NCI-H524 (cell line): Measurements from ENCODE around the gene CD34.

Experiments used
- DNase-seq, 2 experiments: peaks; one replicate each; lab custom pipeline; 2025; lab: John Stamatoyannopoulos, UW

CD34 gene

GRCh38 chr1:207873055-207873890 lies 37.7 kb downstream of the CD34 start:
- no peak for DNase-seq

DNA sequence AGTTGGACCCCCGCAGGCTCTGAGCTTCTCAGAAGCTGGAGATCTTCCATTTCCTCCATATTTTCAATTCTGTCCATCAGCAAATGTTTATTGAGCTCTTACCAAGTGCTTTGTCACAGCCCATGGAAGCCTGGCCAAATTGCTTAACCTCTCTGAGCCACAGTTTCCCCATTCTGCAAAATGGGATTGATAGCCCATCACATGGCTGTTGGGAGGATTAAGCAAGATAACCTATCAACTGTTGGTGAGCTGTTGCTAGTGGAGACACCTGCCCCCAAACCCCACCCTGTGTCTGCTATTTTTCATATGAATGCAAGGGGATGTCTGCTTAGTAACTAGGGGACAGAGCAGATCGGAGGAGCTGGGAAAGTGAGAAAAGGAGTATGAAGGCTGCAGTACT lies 38.3 kb downstream of the CD34 start:
- DNase-seq = no peak

DNA sequence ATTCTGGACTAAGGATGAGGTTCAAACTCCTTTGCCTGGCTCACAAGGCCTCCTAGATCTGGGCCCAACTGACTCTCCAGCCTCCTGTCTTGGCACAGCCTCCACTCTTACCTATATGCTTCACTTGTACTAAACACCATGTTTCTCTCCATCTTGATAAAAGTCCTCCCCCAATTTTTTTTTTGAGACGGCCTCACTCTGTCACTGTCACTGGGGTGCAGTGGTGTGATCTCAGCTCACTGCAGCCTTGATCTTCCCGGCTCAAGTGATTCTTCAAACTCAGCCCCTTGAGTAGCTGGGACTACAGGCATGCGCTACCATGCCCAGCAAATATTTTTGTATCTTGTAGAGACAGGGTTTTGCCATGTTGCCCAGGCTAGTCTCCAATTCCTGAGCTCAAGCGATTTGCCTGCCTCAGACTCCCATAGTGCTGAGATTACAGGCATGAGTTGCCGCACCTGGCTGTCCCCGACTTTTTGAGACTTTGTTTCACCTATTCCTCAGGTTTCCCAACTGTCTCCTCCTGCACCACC lies 39.7 kb downstream of the CD34 start:
- no peak for DNase-seq

GRCh38 chr1:207870306-207871031 lies 40.5 kb downstream of the CD34 start:
- DNase-seq = no peak

GRCh38 chr1:207869859-207870258 lies 41.1 kb downstream of the CD34 start:
- DNase-seq = no peak

DNA sequence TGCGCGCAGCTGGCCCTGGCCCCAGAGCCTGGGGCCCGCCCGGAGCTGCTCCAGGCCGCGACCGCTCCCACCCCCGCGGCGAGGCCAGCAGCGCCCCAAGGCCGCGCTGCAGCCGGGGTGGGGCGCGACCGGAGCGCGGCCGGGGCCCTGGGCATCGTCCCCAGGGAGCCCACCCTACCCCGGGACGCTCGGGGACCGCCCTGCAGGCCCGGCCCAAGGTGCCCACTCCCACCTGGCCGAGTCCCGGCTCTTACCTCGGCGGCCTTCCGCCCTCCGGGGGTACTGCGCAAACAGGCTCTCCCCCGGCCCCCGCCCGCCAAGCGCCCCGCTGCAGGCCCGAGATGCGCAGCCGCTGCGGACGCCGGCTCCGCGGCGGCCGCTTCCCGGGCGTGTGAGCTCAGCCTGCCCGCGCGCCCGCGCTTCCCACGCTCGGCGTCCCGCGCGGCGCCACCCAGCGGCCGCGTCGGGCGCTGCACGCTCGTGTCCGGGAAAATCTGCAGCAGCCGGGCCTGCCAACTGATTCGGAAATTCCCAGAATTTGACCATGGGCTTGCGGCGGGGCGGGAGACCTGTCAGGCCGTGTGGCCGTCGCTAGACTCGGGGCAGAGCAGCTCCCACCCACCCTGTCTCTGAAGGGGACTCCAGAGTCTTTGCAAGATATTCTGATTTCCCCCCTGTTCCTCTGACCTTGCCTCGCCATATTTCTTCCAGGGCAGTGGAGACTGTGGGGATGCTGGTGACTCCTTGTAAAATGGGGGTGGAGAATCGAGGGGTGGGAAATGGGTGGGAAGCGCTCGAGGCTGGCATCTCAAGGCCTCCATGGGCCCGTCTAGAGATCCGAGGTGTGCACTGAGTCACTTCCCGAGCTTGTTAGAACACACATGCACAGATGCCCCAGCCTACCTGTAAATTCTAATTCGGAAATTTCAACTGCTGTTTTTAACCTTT lies 41.9 kb downstream of the CD34 start:
- peak; percentile 40 to 68 for DNase-seq

DNA sequence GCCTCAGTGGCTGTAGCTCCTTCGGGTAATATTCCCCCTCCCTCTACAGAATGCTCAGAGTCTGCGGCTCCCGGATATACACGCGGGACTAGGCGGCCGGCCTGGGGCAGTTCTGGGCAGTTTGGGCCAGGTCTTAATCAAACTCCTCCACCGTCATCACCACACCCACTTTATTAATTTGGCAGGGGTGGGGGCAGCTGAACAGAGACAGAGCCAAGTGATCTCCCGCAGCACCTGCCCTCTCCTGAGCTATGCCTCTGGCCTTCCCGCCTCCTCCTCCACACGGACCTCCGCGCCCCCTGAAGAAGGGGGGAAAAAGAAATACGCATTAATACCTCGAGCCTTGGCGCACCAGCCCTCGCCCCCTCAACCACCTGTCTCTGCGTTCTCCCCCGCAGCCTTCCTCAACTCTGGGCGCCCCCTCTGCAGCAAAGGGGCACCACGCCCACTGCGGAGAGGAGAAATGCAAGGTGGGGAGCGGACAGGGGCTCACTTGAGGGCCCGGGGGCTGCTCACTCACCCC lies 42.6 kb downstream of the CD34 start:
- DNase-seq = peak in 1 of 2 experiments; percentile 13

GRCh38 chr1:207867136-207868109 lies 43.5 kb downstream of the CD34 start:
- DNase-seq = no peak

DNA sequence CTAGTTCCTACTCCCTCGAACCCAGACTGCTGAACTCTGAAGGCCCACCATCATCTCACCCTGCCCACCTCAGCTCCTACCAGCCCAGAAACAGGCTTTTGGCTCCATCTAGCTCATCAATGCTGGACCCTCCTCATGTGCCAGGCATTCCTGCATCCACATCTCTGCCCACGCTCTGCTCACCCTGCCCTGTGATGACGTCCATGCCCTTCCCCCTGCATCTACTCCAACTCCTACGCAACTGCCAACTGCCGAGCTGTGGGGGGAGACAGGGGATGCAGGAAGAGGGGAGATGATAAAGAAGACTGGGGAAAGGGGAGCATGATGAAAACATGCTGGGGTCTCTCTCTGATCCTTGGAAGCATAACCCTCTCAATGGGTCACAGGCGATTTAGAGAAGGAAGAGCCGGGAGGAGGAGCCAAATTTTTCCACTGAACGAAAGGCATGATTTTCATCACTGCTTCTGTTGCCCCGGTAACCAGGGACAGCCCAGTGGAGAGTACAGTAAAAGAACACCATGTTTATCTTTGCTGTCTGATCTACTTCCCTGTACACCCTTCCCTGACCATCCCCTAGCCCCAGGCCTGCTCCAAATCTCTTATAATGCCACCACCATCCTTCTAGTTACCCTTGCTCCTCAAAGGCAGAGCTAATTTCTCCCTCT lies 44.3 kb downstream of the CD34 start:
- DNase-seq = no peak

DNA sequence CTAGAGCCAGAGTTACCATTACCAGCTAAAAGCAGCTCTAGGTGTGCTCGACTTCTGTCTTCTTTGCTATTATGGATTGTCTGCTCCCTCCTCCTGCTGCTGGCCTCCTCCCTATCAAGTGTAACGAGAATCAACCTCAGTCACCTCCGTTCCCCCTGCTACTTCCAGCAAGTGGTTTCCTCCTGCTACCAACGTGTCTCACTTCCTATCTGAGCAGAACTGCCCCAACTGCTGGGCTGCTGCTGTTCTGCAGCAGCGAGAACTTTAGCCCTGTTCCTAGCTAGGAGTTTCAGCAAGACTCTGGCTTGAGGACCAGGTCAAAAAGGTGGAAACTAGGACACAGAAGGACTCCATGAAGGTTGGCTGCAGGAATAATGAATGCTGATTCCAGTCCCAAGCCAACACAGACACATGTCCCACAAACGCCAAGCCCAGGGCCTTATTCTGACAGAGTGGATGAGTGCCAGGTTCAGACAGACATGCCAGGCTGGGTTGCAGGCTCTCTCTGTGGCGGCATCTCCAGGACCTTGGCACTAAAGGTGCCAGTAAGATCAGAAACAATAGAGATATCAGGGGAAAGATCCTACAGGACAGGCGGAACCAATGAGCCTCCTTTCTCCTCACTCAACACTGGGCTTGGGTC lies 46.9 kb downstream of the CD34 start:
- no peak for DNase-seq

DNA sequence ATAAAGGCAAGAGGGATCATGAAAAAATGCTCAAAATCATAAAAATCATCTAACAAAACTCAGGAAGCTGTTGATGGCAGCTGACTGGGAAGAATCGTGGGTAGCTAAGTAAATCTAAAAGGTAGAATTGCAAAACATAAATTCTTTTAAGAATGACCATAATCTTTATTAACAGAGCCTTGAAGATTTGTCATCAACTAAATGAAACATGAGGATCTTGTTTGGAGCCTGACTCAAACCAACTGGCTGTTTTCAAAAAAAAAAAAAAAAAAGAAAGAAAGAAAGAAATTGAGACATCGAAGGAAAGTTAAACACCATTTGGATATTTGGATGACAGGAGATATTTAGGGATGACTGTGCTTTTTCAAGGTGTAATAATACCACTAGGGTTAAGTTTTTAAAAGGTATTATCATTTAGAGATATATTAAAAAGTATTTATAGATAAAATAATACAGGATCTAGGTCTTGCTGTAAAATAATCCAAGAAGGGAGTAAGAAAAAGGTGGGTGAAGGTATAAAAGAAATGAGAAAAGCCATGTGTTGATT lies 48.6 kb downstream of the CD34 start:
- no peak for DNase-seq

- no peak for DNase-seq
These were observed 49.3 kb downstream of the CD34 start for GRCh38 chr1:207861442-207862177.

- no peak for DNase-seq
These were observed 50.4 kb downstream of the CD34 start for GRCh38 chr1:207860531-207860930.

- no peak for DNase-seq
These were observed 52.1 kb downstream of the CD34 start for GRCh38 chr1:207858806-207859205.

DNA sequence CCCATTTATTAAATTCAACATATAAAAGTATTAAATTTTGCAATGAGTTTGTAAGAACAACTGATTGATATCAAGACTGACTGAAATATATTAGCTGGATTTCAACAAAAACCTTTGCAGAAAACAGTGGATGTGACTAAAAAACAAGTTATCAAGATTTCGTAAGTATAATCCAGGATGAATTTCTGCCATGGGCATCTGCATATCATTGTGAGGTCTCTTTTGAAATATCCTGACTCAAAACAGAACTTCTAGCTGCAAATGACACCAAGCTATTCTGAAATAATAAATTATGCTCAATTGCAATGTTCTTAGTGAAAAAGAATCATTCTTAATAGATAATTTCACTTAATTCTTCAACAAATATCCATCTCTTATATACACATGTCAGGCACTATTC lies 52.6 kb downstream of the CD34 start:
- no peak for DNase-seq

- no peak for DNase-seq
These were observed 53.5 kb downstream of the CD34 start for GRCh38 chr1:207857447-207857846.

DNA sequence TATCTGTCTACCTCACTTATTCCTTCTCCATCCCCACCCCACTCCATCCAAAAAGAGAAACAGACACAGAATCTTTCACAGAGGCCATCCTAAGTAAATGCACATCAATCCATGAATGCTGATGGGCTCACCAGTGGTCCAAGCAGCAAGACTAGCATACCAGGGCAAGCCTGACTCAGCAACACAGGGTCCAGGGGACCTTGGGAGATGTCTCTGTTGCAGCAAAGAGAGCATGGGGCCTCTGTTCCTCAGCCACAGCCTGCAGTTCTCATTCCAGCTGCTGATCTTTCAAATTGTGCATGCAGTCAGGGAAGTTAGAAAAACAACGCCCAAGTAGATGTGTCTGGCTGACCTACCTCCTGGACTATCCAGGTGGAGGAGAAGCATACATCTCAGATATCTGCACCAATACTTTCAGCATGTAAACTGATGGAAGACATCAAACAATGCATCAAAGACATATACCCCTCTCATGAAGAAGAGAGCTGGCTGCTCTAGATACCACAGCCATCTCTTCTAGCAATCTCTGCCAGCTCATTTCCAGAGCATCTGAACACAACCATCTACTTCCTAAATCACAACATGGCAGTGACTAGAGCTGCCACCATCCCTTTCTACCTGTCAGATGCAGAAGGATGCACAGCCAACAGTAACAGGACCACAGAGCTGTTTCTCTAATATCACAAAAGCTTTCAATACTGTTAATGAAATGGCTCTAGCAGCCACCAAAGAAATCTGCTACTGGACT lies 54.5 kb downstream of the CD34 start:
- DNase-seq = no peak

- no peak for DNase-seq
These were observed 56.9 kb downstream of the CD34 start for GRCh38 chr1:207854001-207854400.
